HG03039 (cell line): ENCODE measurements around the gene FDCSP.
"Not testable (repeated sequence)": the region's sequence is repeated elsewhere in the genome, so short reads cannot be mapped to it uniquely, and the experiment has no call there.

Experiments used
- ATAC-seq: cut with Tn5 transposase; IDR thresholded peaks from one replicate; pipeline ENCODE4 v1.9.1; 2021; ENCODE audit warnings: mild to moderate bottlenecking, moderate library complexity; ENCODE audit not compliant: unreplicated experiment

The FDCSP gene

DNA sequence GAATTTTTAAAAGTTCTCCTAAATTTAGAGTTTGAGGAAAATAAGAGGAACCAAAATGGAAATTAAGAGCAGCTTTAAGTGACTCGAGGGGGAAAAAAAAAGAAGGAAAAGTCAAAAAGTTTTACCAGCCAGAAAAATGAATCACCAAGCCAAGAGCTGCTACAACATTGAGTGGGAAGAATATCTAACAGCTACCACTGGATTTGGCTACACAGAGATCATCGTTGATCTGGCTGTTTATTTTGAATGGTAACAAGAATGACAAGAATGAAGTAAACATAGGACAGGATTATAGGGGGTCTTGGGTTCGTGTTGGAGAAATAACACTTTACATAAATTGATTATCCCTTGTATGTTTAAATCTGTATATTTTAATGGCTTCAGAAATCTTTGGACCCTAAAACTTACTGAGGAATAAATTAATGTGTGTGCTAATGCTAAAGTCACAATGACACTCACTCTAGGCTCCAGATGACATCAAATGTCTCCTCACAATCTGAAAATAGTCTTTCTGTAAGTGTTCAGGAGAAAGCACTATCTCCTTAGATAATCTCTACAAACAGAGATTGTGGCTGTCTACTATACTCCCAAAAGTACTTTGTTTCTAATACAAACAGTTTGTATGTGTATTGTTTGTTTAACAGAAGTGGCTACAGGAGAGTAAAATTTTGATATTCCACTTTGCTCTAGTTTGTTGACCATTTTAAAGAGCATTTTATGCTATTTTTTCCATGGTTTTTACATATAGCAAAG, 13.4 kb downstream of the FDCSP start:
- no peak for ATAC-seq

DNA sequence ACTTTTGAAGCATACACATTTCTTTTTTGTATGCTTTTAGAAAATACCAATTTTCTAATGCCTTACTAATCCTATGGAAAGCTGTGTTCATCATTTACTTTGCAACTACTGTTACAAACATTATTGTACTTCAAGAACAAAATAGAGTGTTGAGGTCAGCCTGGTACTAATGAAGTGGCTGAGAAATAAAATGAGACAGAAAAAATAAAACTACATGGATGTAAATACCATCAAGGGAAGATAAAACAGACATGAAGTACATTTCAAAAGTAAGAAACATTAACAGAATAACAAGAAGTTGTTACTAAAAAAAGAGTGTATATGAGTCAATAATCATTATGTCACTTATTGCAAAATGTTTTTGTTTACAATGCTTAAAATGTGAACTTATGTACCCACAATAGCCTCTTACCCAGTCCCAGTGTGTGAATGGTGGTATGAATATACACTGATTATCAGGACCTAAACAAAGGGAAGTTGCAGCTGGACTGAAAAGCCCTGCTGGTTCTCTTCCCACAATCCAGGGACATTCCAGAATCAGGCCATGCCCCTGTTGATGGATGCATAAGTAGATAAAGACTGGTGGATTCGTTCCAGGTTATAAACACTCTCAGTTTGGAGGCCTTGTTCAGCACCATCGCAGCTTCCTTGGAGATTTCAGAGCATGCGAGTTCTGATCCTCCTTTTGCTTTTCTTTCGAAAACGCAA, 14.1 kb downstream of the FDCSP start:
- ATAC-seq, result no peak

DNA sequence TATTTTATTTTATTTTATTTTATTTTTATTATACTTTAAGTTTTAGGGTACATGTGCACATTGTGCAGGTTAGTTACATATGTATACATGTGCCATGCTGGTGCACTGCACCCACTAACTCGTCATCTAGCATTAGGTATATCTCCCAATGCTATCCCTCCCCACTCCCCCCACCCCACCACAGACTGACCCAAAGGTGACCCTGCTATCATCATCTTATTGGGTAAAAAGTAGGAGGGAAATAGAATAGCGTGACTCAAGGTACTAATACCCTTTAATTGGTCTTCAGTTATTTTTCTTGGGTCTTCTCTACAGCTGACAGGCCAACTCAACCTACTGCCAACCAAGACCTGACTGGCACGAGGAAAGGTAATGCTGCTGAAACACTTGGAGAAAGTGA, 16.4 kb downstream of the FDCSP start, which contains the start of gene CSN3:
CSN3 (plus strand) TSS at position 301 of the 400 bp plus-strand sequence. CDS start 2,223 bp downstream, outside the sequence.
- not testable (repeated sequence) for ATAC-seq

DNA sequence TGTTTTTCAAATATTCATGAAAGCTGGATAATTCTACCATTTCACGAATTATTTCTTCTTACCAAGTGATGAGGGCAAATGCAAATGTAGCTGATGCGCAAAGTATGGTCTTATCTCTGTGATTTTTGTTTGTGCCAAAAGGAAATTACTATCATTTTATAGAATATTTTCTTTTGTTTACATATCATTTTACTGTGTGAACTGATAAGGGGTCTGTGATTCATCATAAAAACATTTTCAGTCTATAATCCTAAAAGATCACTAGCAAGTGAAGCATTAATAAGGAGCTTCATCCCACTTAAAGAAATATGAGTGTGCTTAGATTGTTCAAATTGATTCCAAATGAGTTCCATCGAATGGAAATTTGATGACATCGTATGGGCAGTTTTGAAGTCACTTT, 17.2 kb downstream of the FDCSP start:
- no peak for ATAC-seq

DNA sequence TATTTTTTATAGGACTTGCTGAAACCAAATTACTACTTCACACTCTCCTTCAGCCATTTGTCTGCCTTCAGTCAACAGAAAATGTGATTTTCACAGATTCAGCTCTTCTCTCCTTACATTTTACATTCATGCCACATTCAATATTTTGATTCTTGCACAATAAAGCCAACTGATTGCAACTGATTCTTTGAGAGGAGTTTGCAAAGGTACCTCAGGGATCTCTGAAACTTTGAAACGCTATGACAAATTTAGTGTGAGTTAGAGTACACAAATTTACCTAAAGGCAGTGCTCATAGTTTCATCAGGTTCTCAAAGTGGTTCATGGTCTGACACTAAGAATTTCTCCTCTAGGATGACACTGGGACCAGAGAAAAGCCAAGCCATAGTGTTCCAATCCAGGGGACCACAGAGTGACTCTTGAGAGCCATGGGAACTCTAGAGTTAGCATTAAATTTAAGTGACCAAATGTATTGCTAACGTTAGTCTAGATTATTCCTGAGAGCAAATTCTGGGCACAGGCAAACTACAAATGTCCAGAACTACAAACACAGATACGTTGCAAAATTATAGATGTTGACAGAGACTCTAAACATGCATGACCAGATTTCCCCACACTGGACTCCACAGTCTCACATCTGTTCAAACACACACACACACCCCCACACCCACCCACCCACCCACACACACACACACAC, 25.5 kb downstream of the FDCSP start:
- no peak for ATAC-seq

DNA sequence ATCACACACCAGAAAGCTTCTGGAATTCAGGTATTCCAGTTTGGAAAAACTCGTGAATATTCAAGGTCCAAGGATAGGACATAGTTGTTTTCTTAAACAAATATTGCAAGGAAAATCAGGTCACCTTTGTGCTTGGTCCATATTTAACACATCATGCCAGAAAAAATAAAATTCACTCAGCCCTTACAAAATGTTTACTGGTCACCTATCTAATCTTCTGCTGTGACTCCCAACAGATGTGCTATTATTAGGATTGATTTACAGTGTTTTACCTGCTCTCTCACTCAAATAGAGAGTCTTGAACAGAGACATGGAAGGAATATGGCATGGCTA, 26.0 kb downstream of the FDCSP start:
- no peak for ATAC-seq

DNA sequence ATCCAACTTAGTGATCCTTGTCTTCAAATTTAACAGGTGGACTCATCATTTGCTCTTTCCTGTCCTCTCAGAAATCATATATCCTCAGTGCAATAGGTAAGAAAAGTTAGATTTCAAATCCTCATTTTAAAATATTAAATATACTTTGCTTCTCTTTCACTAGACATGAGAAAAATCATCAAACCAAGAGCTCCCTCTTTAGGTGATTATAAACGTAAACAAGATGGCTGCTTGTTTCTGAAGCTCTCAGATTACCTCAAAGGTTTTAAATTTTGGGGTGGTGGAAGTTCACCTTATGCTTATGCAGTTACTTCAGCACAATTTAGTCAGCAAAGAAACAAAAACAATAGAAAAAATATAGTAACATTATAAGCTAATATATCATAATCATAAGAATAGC, 43.8 kb downstream of the FDCSP start:
- ATAC-seq, result no peak

DNA sequence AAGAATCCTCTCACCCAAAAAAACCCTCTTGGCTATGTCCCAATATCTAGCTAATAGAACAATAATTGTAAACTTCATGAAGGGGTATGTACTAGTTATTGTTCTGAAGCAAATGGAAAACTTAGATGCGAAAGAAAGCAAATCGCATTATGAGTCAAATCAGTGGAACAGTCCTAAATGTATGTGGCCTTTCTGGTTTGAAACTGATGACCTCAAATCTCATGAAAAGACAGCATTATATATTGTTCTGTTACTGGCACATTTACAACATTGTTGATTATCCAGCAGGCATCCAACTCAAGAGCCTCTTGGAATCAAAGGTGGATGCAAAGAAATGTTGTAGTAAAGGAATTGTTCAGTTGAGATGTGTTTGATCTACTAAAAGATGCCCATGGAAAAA, 51.2 kb downstream of the FDCSP start:
- no peak for ATAC-seq

DNA sequence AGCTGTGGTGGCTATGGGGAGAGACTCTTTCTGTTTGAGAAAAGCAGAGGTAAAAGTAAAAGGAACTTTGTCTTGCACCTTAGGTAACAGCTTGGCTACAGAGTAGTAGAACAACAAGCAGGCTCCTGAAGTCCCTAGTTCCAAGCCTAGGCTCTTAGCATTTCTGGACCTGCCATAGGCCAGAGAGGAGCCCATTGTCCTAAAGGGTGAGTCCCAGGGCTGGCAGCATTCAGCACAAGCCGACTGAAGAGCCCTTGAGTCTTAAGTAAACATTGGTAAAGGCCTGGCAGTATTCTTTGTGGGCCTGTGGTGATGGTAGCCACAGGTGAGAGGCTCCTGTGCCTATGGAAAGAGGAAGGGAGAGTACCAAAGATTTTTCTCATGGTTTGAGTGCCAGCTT, 54.6 kb downstream of the FDCSP start:
- no peak for ATAC-seq
